Smooth muscle cell (in vitro differentiated cells): ENCODE results near the gene ZNF513. TPM values are rescaled to one million over a fixed set of nuclear protein-coding genes. Genes with fewer than 3 reads are reported as not detected.

Source experiments
- DNase-seq: peaks from one replicate; lab custom pipeline; 2025; ENCODE audit not compliant: unreplicated experiment; lab: John Stamatoyannopoulos, UW
- H2AFZ ChIP-seq: fragments of 200-600 bp; sonication (generic); 2 replicates; pipeline ENCODE4 v1.6.0; 2016; ENCODE audit warnings: antibody characterized with exemption, low read depth, mild to moderate bottlenecking
- H3F3A ChIP-seq: fragments of 200-600 bp; sonication (generic); 2 replicates; pipeline ENCODE4 v1.6.0; 2017; ENCODE audit warnings: antibody characterized with exemption, low read depth
- H3K27ac ChIP-seq: fragments of 200-600 bp; sonication (generic); 2 replicates; pipeline ENCODE4 v1.5.1; 2016; ENCODE audit warnings: low read depth, mild to moderate bottlenecking
- H3K27me3 ChIP-seq: fragments of 200-600 bp; sonication (generic); 2 replicates; pipeline ENCODE4 v1.6.1; 2016; ENCODE audit warnings: low read depth, mild to moderate bottlenecking
- H3K36me3 ChIP-seq: fragments of 200-600 bp; sonication (generic); 2 replicates; pipeline ENCODE4 v1.5.1; 2016; ENCODE audit warnings: low read depth
- H3K4me1 ChIP-seq: fragments of 200-600 bp; sonication (generic); 2 replicates; pipeline ENCODE4 v1.5.1; 2016; ENCODE audit warnings: low read depth
- H3K4me2 ChIP-seq: fragments of 200-600 bp; sonication (generic); 2 replicates; pipeline ENCODE4 v1.6.0; 2016; ENCODE audit warnings: mild to moderate bottlenecking
- H3K4me3 ChIP-seq: fragments of 200-600 bp; sonication (generic); 2 replicates; pipeline ENCODE4 v1.5.1; 2016; ENCODE audit warnings: mild to moderate bottlenecking
- H3K79me2 ChIP-seq: fragments of 200-600 bp; sonication (generic); 2 replicates; pipeline ENCODE4 v1.6.0; 2016; ENCODE audit warnings: low read depth, mild to moderate bottlenecking
- H3K9ac ChIP-seq: fragments of 200-600 bp; sonication (generic); 2 replicates; pipeline ENCODE4 v1.6.0; 2016; ENCODE audit warnings: low read depth
- H3K9me3 ChIP-seq: fragments of 200-600 bp; sonication (generic); replicated peaks from 2 replicates; pipeline ENCODE4 v1.5.1; 2016; ENCODE audit warnings: low read depth
- H4K20me1 ChIP-seq: fragments of 200-600 bp; sonication (generic); 2 replicates; pipeline ENCODE4 v1.6.0; 2016; ENCODE audit warnings: low read depth
- WGBS: methylation state at CpG from one replicate; pipeline ENCODE4 v1.1.7; 2016; ENCODE audit warnings: low lambda C conversion rate; 5-methylcytosine and 5-hydroxymethylcytosine counted together
- polyA plus RNA-seq: library from polyadenylated mRNA; unstranded; fragments of >200 nt; fragmentation: Nextera tagmentation; extraction: Ambion mirVana; gene quantifications from 2 replicates; pipeline ENCODE4 v1.2.1, GENCODE V29; 2016
- total RNA-seq: library from RNA; depleted of rRNA; stranded (reverse); fragments of >200 nt; gene quantifications from 2 replicates; pipeline ENCODE4 v1.2.3, GENCODE V29; 2014
- TF ChIP-seq, protein P1 (sequence below): fragments of 200-600 bp; sonication (generic); IDR thresholded peaks from 2 replicates; pipeline ENCODE4 v1.5.1; 2017; ENCODE audit warnings: borderline replicate concordance, mild to moderate bottlenecking, antibody characterized with exemption; ENCODE audit not compliant: insufficient read depth, poor library complexity, severe bottlenecking

ZNF513 gene
- total and polyA plus RNA-seq, 2 experiments from 2014 or later, result 7.6 to 21.3 TPM

DNA sequence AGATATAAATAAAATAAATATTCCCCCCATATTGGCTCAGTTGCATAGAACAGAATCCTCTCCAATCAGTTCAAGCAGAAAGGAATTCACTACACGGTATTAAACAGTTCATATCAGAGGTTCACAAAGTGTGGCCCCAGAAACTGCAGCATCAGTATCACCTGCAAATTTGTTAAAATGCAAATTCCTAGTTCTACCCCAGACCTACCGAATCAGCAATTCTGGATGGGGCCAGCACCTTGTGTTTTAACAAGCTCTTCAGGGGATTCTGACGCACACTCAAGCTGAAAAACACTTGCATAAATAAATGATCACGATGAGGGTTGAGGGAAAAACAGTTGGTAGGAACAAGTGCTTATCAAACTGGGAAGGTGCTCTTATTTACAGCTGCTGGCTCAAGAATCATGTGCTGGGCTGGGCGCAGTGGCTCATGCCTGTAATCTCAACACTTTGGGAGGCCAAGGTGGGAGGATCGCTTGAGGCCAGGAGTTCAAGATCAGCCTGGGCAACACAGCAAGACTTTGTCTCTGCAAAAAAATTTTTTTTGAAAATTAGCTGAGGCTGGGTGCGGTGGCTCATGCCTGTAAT is 30.3 kb downstream of the ZNF513 start:
- DNase-seq, result no peak
- peaks cover 91% of the 10 kb centered on the region for H3K79me2 ChIP-seq
- no peaks in the 10 kb centered on the region for H3K9me3 ChIP-seq
- H3K9ac ChIP-seq, result no peak overlapping the region
- TF ChIP-seq, protein P1, sequence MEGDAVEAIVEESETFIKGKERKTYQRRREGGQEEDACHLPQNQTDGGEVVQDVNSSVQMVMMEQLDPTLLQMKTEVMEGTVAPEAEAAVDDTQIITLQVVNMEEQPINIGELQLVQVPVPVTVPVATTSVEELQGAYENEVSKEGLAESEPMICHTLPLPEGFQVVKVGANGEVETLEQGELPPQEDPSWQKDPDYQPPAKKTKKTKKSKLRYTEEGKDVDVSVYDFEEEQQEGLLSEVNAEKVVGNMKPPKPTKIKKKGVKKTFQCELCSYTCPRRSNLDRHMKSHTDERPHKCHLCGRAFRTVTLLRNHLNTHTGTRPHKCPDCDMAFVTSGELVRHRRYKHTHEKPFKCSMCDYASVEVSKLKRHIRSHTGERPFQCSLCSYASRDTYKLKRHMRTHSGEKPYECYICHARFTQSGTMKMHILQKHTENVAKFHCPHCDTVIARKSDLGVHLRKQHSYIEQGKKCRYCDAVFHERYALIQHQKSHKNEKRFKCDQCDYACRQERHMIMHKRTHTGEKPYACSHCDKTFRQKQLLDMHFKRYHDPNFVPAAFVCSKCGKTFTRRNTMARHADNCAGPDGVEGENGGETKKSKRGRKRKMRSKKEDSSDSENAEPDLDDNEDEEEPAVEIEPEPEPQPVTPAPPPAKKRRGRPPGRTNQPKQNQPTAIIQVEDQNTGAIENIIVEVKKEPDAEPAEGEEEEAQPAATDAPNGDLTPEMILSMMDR, result no peak
- H3K4me1 ChIP-seq, result peaks cover 13% of the 10 kb centered on the region
- H3K27ac ChIP-seq, result no peak overlapping the region
- H4K20me1 ChIP-seq, result peaks cover 78% of the 10 kb centered on the region
- WGBS, result 97% methylated on average over 7 of the region's 7 CpGs
- H3K36me3 ChIP-seq, result no peaks in the 10 kb centered on the region
- no peaks in the 10 kb centered on the region for H3K27me3 ChIP-seq
- no peak overlapping the region for H2AFZ ChIP-seq
- no peak overlapping the region for H3K4me3 ChIP-seq
- peaks cover 16% of the 10 kb centered on the region for H3F3A ChIP-seq
- H3K4me2 ChIP-seq, result no peak overlapping the region

DNA sequence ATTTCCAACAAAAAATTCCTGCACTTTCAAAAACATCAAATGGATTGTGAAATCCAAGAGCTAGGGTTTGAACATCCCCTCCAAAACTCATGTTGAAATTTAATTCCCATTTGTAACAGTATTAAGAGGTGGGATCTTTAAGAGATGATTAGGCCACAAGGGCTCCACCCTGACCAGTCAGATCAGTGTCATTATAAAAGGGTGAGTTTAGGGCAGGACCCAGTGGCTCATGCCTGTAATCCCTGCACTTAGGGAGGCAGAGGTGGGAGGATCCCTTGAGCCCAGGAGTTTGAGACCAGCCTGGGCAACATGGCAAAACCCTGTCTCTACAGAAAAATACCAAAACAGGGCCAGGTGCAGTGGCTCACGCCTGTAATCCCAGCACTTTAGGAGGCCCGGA is 32.9 kb downstream of the ZNF513 start:
- peaks cover 88% of the 10 kb centered on the region for H3K79me2 ChIP-seq
- DNase-seq, result no peak

DNA sequence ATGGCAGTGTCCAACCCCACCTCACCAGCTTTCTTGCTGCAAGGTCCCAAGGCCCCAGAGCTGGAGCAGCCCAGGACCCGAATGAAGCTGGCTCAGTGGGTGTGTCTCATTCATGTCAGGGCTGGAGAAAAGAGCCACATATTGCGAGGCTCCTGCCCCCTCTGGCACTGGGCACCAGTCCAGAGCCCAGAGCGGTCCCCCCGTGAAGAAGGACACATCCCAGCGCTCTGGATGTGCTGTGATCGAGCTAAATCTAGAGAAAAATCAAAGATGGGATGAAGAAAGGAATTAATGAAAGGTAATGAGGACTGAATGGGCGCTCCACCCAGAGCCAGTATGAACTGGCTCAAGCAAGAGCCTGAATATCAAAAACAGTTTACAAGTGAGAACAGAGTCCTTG is 44.4 kb downstream of the ZNF513 start:
- no peaks in the 10 kb centered on the region for H3K4me1 ChIP-seq

More for the DNA sequence above, 32.9 kb downstream of the ZNF513 start:
- no peaks in the 10 kb centered on the region for H3F3A ChIP-seq
- H3K9ac ChIP-seq, result no peak overlapping the region
- no peak overlapping the region for H2AFZ ChIP-seq
- peaks cover 76% of the 10 kb centered on the region for H4K20me1 ChIP-seq
- H3K4me1 ChIP-seq, result no peaks in the 10 kb centered on the region
- no peaks in the 10 kb centered on the region for H3K27me3 ChIP-seq
- no peak overlapping the region for H3K27ac ChIP-seq
- 98% methylated on average over 2 of the region's 2 CpGs for WGBS
- H3K9me3 ChIP-seq, result no peaks in the 10 kb centered on the region
- H3K4me3 ChIP-seq, result no peak overlapping the region
- TF ChIP-seq, protein P1, result no peak
- no peaks in the 10 kb centered on the region for H3K36me3 ChIP-seq
- H3K4me2 ChIP-seq, result no peak overlapping the region

More for the DNA sequence above, 44.4 kb downstream of the ZNF513 start:
- H4K20me1 ChIP-seq, result no peaks in the 10 kb centered on the region
- no peaks in the 10 kb centered on the region for H3F3A ChIP-seq
- H3K79me2 ChIP-seq, result no peaks in the 10 kb centered on the region
- TF ChIP-seq, protein P1, result no peak
- H2AFZ ChIP-seq, result no peak overlapping the region
- peaks cover 15% of the 10 kb centered on the region for H3K36me3 ChIP-seq
- H3K4me2 ChIP-seq, result no peak overlapping the region
- no peak overlapping the region for H3K9ac ChIP-seq
- no peak for DNase-seq
- no peaks in the 10 kb centered on the region for H3K9me3 ChIP-seq
- no peak overlapping the region for H3K27ac ChIP-seq
- no peak overlapping the region for H3K4me3 ChIP-seq
- 98% methylated on average over 7 of the region's 7 CpGs for WGBS
- no peaks in the 10 kb centered on the region for H3K27me3 ChIP-seq
